Measurements from ENCODE around the gene SHROOM4.

The SHROOM4 gene

DNA sequence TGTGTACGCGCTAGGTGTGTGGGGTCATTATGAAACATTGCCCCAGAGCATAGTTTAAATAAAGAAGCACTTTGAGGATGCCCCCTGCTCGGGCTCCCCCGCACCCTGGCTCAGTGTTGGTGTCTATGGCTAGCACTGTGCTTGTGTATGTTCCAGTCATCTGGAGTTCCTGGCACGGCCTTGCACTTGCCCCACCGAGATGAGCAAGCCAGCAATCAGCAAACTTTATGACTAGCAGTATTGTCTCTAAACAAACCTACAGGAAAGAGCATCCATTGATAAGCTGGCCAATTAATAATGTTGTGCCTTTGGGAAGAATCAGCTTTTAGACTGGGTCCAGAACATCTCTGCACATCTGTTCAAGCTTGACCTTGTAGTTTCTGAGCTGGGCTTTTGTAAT, 707 bp upstream of the SHROOM4 start:
- DNase-seq (ENCODE audit: extremely low read depth, low read depth), result no peak
- TF ChIP-seq, protein P1, sequence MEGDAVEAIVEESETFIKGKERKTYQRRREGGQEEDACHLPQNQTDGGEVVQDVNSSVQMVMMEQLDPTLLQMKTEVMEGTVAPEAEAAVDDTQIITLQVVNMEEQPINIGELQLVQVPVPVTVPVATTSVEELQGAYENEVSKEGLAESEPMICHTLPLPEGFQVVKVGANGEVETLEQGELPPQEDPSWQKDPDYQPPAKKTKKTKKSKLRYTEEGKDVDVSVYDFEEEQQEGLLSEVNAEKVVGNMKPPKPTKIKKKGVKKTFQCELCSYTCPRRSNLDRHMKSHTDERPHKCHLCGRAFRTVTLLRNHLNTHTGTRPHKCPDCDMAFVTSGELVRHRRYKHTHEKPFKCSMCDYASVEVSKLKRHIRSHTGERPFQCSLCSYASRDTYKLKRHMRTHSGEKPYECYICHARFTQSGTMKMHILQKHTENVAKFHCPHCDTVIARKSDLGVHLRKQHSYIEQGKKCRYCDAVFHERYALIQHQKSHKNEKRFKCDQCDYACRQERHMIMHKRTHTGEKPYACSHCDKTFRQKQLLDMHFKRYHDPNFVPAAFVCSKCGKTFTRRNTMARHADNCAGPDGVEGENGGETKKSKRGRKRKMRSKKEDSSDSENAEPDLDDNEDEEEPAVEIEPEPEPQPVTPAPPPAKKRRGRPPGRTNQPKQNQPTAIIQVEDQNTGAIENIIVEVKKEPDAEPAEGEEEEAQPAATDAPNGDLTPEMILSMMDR (IDR thresholded peaks at IDR 0.05; ENCODE audit: low read depth, low read length), result no peak

DNA sequence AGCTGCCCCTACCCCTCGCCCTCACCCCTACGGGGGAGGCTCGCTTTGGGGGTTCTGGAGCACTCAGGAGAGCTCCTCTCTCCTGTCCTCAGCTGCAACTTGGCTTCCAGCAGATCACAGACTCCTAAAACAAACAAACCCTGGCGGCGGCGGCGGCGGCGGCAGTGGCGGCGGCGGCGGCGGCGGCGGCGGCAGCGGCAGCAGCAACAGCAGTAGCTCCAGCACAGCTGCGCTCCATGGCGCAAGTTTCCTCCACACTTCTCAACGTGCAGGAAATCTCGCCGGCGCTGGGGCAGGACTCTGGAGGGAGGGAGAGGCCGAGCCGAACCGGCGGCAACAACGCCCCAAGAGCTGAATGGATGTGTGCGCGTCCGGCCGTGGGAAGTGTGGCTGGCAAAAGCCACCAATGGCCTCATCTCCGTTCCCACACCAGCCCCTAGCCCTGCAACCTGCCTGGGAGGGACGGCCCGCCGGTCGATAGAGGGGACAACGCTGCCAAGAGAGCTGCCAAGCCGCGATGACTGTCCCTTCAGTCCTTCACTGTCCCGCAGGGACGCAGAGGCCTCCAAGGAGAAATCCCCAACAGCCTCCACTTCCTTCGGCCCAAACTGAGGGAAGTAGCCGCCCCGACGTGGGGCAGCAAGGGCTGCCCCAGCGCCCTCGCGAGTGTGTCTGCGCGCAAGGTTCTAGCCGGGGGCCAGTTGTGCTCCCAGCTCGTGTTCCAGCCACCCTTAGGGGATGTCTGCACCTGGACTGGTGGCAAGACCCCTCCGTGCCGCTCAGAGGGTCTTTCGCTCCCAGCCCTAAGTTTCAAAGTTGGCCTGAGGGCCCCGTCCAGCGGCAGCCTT, 775 bp downstream of the SHROOM4 start:
- no peak for DNase-seq (ENCODE audit: extremely low read depth, low read depth)
- TF ChIP-seq, protein P1 (IDR thresholded peaks at IDR 0.05; ENCODE audit: low read depth, low read length), result no peak

DNA sequence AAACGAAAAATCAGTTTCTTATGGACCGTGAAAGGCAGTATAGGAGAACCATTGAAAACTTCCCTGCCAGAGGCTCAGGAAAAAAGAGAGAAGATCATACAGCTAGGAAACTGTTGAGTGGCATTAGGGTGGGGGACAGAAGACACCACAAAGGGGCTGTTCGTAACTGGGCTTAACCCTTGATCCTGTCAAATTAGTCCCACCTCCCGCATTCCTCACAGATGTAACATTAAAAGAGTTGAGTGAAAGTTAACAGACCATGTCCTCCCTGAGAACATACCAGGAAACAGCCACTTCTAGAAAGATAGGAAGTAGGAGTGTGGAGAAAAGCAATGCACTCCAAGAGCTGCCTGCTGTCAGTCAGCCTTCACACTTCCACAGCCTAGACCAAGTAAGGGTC, 8.7 kb downstream of the SHROOM4 start:
- TF ChIP-seq, protein P1 (IDR thresholded peaks at IDR 0.05; ENCODE audit: low read depth, low read length), result no peak
- no peak for DNase-seq (ENCODE audit: extremely low read depth, low read depth)

DNA sequence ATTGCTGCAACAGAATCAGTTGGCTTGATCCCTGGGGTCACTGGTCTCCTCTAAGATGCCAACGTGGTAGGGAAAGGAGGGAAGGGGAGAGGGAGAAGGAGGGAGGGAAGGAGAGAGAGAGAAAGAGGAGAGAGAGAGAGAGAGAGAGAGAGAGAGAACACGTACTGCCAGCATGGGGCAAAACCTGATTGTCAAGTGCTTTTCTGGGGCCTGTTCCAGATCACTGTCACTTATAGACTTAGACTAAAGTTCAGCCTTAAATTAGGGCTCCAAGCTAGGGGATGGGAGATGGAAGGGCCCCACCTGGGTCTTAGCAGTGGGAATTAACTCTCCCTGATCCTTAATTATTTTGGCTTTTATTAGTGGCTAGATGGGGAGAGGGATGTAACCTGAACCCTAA, 12.9 kb downstream of the SHROOM4 start:
- no peak for DNase-seq (ENCODE audit: extremely low read depth, low read depth)
- TF ChIP-seq, protein P1 (IDR thresholded peaks at IDR 0.05; ENCODE audit: low read depth, low read length), result no peak

DNA sequence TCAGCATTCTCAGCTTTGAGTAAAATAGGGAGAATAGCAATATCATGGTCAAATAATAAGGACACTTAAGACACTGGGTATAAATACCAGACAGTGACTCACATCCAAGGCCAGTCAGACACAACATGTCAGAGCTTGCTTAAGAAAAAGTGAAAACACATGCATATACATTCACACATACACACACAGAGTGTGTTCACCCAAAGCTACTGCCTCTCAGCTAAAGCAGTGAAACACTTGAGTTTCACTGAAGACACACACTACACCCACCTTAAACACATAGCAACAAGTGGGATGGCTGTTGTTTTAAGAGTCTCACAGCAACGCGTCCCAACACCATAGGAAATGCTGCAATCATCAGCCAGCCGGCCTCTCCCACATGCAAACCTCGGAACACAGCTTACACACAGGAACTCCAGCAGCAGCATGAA, 14.4 kb downstream of the SHROOM4 start:
- DNase-seq (ENCODE audit: extremely low read depth, low read depth), result no peak
- TF ChIP-seq, protein P1 (IDR thresholded peaks at IDR 0.05; ENCODE audit: low read depth, low read length), result no peak

DNA sequence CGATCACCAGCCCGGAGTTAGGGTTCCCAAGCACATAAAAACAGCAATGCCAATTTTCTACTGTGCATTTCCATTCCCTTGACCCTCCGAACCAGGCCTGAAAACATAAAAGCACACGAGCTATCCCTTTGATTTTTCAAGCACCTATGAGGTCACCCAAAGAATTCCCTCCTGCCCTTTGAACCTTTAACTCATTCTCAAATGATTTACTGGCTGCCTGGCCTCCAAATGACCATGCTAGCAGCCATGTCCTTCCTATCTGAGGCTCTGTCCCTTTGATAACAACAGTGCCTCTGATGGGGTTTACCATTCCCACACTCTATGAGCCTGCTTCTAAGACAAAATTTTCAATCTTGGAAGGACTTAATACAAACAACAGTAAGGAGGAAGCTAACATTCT, 15.2 kb downstream of the SHROOM4 start:
- TF ChIP-seq, protein P1 (IDR thresholded peaks at IDR 0.05; ENCODE audit: low read depth, low read length), result no peak
- DNase-seq (ENCODE audit: extremely low read depth, low read depth), result no peak

DNA sequence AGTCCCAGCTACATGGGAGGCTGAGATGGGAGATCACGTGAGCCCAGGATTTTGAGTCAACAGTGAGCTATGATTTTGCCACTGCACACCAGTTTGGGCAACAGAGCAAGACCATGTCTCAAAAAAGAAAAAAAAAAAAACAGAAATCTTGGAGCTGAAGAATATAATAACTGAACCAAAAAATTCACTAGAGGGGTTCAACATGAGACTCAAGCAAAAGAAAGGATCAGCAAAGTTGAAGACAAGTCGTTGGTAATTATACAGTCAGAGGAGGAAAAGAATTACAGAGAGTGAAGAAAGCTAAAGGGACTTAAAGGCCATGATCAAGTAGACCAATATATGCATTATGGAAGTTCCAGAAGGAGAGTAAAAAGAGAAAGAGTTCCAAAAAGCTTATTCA, 26.9 kb downstream of the SHROOM4 start:
- DNase-seq (ENCODE audit: extremely low read depth, low read depth), result no peak
- TF ChIP-seq, protein P1 (IDR thresholded peaks at IDR 0.05; ENCODE audit: low read depth, low read length), result no peak

All from AG09319 (cell line).